Liver (tissue), 9 donors: ENCODE data around the gene TSTD2. TPM values are rescaled to one million over a fixed set of nuclear protein-coding genes. Genes with fewer than 3 reads are reported as not detected.

Source experiments
- DNase-seq: peaks from one replicate; pipeline ENCODE4 v3.0.0-alpha.2; 2017; ENCODE audit warnings: low spot score
- H3K27ac ChIP-seq, 2 donors: one replicate each; pipeline ENCODE4 v1.7.0; 2013; ENCODE audit warnings: inconsistent platforms in 2 of 2, low read length in 2 of 2, control low read depth in 1 of 2, low read depth in 1 of 2, mild to moderate bottlenecking in 1 of 2
- H3K27me3 ChIP-seq, 4 donors: one replicate each; pipeline versions ENCODE4 v1.6.1 to v1.7.0; 2013; ENCODE audit warnings: low read length in 3 of 4, inconsistent platforms in 1 of 4, mild to moderate bottlenecking in 1 of 4, moderate library complexity in 1 of 4; ENCODE audit not compliant: control insufficient read depth in 4 of 4, insufficient read depth in 4 of 4
- H3K36me3 ChIP-seq, 4 donors: one replicate each; pipeline versions ENCODE4 v1.6.1 to v1.7.0; 2013; ENCODE audit warnings: low read length in 3 of 4, mild to moderate bottlenecking in 3 of 4, low read depth in 1 of 4, moderate library complexity in 1 of 4; ENCODE audit not compliant: control insufficient read depth in 4 of 4, insufficient read depth in 3 of 4
- H3K4me1 ChIP-seq, 4 donors: one replicate each; pipeline versions ENCODE4 v1.6.1 to v1.7.0; 2013; ENCODE audit warnings: low read length in 3 of 4, mild to moderate bottlenecking in 3 of 4, moderate library complexity in 1 of 4; ENCODE audit not compliant: control insufficient read depth in 4 of 4, insufficient read depth in 4 of 4
- H3K4me3 ChIP-seq, 3 donors: one replicate each; pipeline versions ENCODE4 v1.6.1 to v1.7.0; 2013; ENCODE audit warnings: low read length in 3 of 3, control low read depth in 1 of 3, low read depth in 1 of 3, mild to moderate bottlenecking in 1 of 3
- H3K9ac ChIP-seq, 2 donors: one replicate each; pipeline ENCODE4 v1.7.0; 2013; ENCODE audit warnings: low read length in 2 of 2, mild to moderate bottlenecking in 2 of 2, moderate library complexity in 2 of 2, control low read depth in 1 of 2, low read depth in 1 of 2
- H3K9me3 ChIP-seq, 4 donors: one replicate each; pipeline versions ENCODE4 v1.6.1 to v1.7.0; 2013; ENCODE audit warnings: low read length in 3 of 4; ENCODE audit not compliant: control insufficient read depth in 4 of 4
- EGR1 ChIP-seq, 2 donors: IDR thresholded peaks; 2 replicates each; pipeline ENCODE4 v1.6.1; 2016 to 2018; ENCODE audit warnings: antibody characterized with exemption in 2 of 2, low read depth in 2 of 2
- FOXA1 ChIP-seq: IDR thresholded peaks from 2 replicates; pipeline ENCODE4 v1.6.1; 2016; ENCODE audit warnings: antibody characterized with exemption
- GABPA ChIP-seq, 2 donors: IDR thresholded peaks in 1 of 2; conservative IDR thresholded peaks in 1 of 2; 2 replicates each; pipeline ENCODE4 v1.6.1; 2016; ENCODE audit warnings: antibody characterized with exemption in 2 of 2, mild to moderate bottlenecking in 1 of 2, moderate library complexity in 1 of 2
- JUND ChIP-seq, 2 donors: IDR thresholded peaks; 2 replicates each; pipeline ENCODE4 v1.6.1; 2016; ENCODE audit warnings: antibody characterized with exemption in 2 of 2
- NR2F2 ChIP-seq: IDR thresholded peaks from 2 replicates; pipeline ENCODE4 v1.6.1; 2016; ENCODE audit warnings: antibody characterized with exemption
- RAD21 ChIP-seq, 2 donors: IDR thresholded peaks; 2 replicates each; pipeline ENCODE4 v1.6.1; 2016; ENCODE audit warnings: antibody characterized with exemption in 2 of 2, mild to moderate bottlenecking in 2 of 2
- RXRA ChIP-seq, 2 donors: IDR thresholded peaks; 2 replicates each; pipeline ENCODE4 v1.6.1; 2017 to 2018; ENCODE audit warnings: antibody characterized with exemption in 2 of 2, mild to moderate bottlenecking in 1 of 2
- SP1 ChIP-seq: IDR thresholded peaks from 2 replicates; pipeline ENCODE4 v1.6.1; 2018; ENCODE audit warnings: antibody characterized with exemption, mild to moderate bottlenecking
- TAF1 ChIP-seq: conservative IDR thresholded peaks from 2 replicates; pipeline ENCODE4 v1.6.1; 2016; ENCODE audit warnings: antibody characterized with exemption, mild to moderate bottlenecking
- WGBS: extraction: QIAGEN DNeasy Blood & Tissue Kit; methylation state at CpG from one replicate; pipeline ENCODE4 v1.1.7; 2013; 5-methylcytosine and 5-hydroxymethylcytosine counted together
- polyA plus RNA-seq, 2 donors: library from polyadenylated mRNA; stranded (reverse) in 1 of 2; unstranded in 1 of 2; fragments of 200-250 nt in 1 of 2; fragments of >200 nt in 1 of 2; fragmentation: Nextera tagmentation in 1 of 2; extraction: Ambion mirVana in 1 of 2; gene quantifications; one replicate each; pipeline versions ENCODE4 v1.2.1 to v1.2.3, GENCODE V29; 2013 to 2015
- total RNA-seq, 2 donors: library from RNA; depleted of rRNA; stranded (reverse); fragments of >200 nt; gene quantifications; one replicate each; pipeline ENCODE4 v1.2.3, GENCODE V29; 2014
- TF ChIP-seq, protein P1 (sequence below): IDR thresholded peaks from 2 replicates; pipeline ENCODE4 v1.6.1; 2016; ENCODE audit warnings: antibody characterized with exemption
- TF ChIP-seq, protein P2 (sequence below): IDR thresholded peaks from 2 replicates; pipeline ENCODE4 v1.6.1; 2016; ENCODE audit warnings: antibody characterized with exemption
- TF ChIP-seq, protein P3 (sequence below): IDR thresholded peaks from 2 replicates; pipeline ENCODE4 v1.6.1; 2016; ENCODE audit warnings: antibody characterized with exemption
- donor health status: healthy.
- donor health status: healthy.
- donor health status: healthy.
- donor health status: healthy.
- donor health status: healthy.

Gene TSTD2
- total and polyA plus RNA-seq, 4 donors = 4.6 to 13.8 (median 7.1) TPM

DNA sequence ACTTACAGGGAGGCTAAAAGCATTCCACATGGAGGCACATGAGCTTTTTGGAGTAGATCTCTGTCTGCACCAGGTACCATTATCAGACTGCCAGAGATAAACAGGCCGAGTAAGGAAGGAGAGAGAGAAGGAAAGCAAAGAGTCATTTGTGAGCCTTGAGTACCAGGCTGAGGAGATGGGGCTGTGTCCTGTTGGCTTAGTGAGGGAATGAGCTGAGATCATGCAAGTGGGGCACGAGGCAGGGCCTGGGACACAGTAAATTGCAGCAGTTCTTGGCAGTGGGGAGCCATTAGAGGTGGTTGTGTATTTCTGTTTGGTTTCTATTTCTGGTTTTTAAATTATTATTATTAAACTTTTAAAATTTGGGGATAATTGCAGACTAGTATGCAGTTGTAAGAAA is 53.3 kb downstream of the TSTD2 start:
- Histone ChIP-seq H3K27me3 (no peaks in the 10 kb centered on the region), H3K9me3 (no peaks in the 10 kb centered on the region), H3K4me3 (no peak overlapping the region), H3K27ac (no peak overlapping the region), H3K4me1 (no peaks in the 10 kb centered on the region), H3K36me3 (no peaks in the 10 kb centered on the region), H3K9ac (no peak overlapping the region)
- WGBS = 84% methylated on average over 2 of the region's 2 CpGs
- no peak for DNase-seq
- TF ChIP-seq RXRA (IDR thresholded peaks at IDR 0.05) (no peak), JUND (IDR thresholded peaks at IDR 0.05) (no peak), GABPA (IDR thresholded peaks at IDR 0.05 in 1 of 2, conservative IDR thresholded peaks at IDR 0.05 in 1 of 2) (no peak), FOXA1 (no peak), RAD21 (IDR thresholded peaks at IDR 0.05) (no peak), TAF1 (no peak)
- TF ChIP-seq, protein P1, sequence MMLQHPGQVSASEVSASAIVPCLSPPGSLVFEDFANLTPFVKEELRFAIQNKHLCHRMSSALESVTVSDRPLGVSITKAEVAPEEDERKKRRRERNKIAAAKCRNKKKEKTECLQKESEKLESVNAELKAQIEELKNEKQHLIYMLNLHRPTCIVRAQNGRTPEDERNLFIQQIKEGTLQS = no peak
- TF ChIP-seq, protein P2, sequence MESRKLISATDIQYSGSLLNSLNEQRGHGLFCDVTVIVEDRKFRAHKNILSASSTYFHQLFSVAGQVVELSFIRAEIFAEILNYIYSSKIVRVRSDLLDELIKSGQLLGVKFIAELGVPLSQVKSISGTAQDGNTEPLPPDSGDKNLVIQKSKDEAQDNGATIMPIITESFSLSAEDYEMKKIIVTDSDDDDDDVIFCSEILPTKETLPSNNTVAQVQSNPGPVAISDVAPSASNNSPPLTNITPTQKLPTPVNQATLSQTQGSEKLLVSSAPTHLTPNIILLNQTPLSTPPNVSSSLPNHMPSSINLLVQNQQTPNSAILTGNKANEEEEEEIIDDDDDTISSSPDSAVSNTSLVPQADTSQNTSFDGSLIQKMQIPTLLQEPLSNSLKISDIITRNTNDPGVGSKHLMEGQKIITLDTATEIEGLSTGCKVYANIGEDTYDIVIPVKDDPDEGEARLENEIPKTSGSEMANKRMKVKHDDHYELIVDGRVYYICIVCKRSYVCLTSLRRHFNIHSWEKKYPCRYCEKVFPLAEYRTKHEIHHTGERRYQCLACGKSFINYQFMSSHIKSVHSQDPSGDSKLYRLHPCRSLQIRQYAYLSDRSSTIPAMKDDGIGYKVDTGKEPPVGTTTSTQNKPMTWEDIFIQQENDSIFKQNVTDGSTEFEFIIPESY = no peak
- TF ChIP-seq, protein P3, sequence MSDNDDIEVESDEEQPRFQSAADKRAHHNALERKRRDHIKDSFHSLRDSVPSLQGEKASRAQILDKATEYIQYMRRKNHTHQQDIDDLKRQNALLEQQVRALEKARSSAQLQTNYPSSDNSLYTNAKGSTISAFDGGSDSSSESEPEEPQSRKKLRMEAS = no peak

DNA sequence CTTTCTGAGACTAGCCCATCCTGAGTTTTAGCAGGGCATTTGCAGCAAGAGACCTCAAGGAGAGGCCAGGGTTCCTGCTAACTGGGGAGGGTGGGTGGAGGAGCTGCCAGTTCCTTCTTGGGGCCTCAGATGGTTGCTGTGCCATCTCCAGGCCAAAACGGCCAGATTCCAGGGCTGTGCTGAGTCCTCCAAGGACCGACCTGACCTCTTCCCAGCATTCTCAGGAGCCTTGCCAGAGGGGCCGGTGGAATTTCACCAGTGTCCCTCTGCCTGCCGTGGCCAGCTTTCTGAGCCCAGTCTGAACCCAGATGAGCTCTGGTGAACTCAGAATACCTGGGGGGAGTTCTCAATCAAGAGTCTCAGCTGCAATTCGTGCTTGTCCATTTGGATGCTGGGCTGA is 54.3 kb downstream of the TSTD2 start:
- no peak for DNase-seq
- Histone ChIP-seq H3K36me3 (no peaks in the 10 kb centered on the region), H3K4me3 (no peak overlapping the region), H3K9ac (no peak overlapping the region), H3K9me3 (no peaks in the 10 kb centered on the region), H3K27me3 (no peaks in the 10 kb centered on the region), H3K4me1 (no peaks in the 10 kb centered on the region), H3K27ac (no peak overlapping the region)
- TF ChIP-seq EGR1 (IDR thresholded peaks at IDR 0.05; ENCODE audit: low read depth in 2 of 2) (no peak), RXRA (IDR thresholded peaks at IDR 0.05) (no peak)
- WGBS = 88% methylated on average over 5 of the region's 5 CpGs

DNA sequence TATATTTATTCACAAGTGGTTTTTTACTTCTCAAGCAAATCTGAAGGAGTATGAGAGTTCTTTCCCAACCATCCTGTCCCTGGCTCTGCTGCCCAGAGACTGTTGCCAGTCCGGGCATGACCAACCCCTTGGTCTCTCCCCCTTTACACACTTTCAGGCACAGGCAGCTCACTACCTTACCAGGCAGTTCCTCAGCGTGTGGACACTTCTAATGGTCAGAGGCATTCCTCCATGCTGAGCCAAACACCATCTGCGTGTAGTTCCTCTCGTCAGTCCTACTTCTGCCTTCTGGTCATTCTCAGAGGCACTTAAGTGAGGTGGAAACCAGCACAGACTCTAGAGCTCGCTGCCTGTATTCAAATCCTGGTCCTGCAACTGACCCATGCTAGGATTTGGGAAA is 56.1 kb downstream of the TSTD2 start:
- H3K9me3 ChIP-seq = no peaks in the 10 kb centered on the region
- H3K4me3 ChIP-seq = no peak overlapping the region
- no peaks in the 10 kb centered on the region for H3K36me3 ChIP-seq
- H3K9ac ChIP-seq = no peak overlapping the region
- no peak for DNase-seq
- 85% methylated on average over 5 of the region's 5 CpGs for WGBS
- H3K27me3 ChIP-seq = no peaks in the 10 kb centered on the region
- TF ChIP-seq NR2F2 (no peak), GABPA (IDR thresholded peaks at IDR 0.05 in 1 of 2, conservative IDR thresholded peaks at IDR 0.05 in 1 of 2) (no peak), SP1 (no peak), RXRA (IDR thresholded peaks at IDR 0.05) (no peak), FOXA1 (no peak), EGR1 (IDR thresholded peaks at IDR 0.05; ENCODE audit: low read depth in 2 of 2) (no peak), JUND (IDR thresholded peaks at IDR 0.05) (no peak)
- TF ChIP-seq, protein P3 = no peak
- no peak overlapping the region for H3K27ac ChIP-seq
- peaks cover 0 to 11% (median 5%) of the 10 kb centered on the region in 4 donors for H3K4me1 ChIP-seq
